CD4-positive, CD25-positive, alpha-beta regulatory T cell (primary cell): ENCODE data around the gene XYLT1. TPM values are rescaled to one million over a fixed set of nuclear protein-coding genes. Genes with fewer than 3 reads are reported as not detected.
A peak's percentile ranks its signal among the peaks of the same experiment; 100 is the strongest.

ENCODE experiments used
- ATAC-seq, 2 donors: fragments of 150-1000 bp; cut with Tn5 transposase; one replicate each; pipeline ENCODE4 v1.10.0; 2021; ENCODE audit warnings: low read depth in 2 of 2, moderate number of reproducible peaks in 2 of 2, moderate library complexity in 1 of 2
- DNase-seq, 3 donors: peaks; one replicate each; pipeline versions ENCODE4 v3.0.0 to v3.0.0-alpha.2; 2012 to 2022; ENCODE audit warnings: mixed read lengths in 1 of 3
- H3K27ac ChIP-seq: one replicate; pipeline ENCODE4 v1.7.0; 2013; ENCODE audit warnings: mild to moderate bottlenecking, low read length; ENCODE audit not compliant: insufficient read depth, poor library complexity, severe bottlenecking
- H3K27me3 ChIP-seq: one replicate; pipeline ENCODE4 v1.7.0; 2013; ENCODE audit warnings: low read length; ENCODE audit not compliant: control insufficient read depth, insufficient read depth
- H3K36me3 ChIP-seq: one replicate; pipeline ENCODE4 v1.7.0; 2013; ENCODE audit warnings: mild to moderate bottlenecking, low read length, moderate library complexity; ENCODE audit not compliant: control insufficient read depth, insufficient read depth
- H3K4me1 ChIP-seq: 2 replicates; pipeline ENCODE4 v1.7.0; 2013; ENCODE audit warnings: mild to moderate bottlenecking, low read length; ENCODE audit not compliant: insufficient read depth, control insufficient read depth, poor library complexity, severe bottlenecking
- H3K4me3 ChIP-seq: one replicate; pipeline ENCODE4 v1.7.0; 2013; ENCODE audit warnings: low read depth, mild to moderate bottlenecking, low read length, moderate library complexity
- H3K9me3 ChIP-seq, 2 experiments: 1 replicate in 1 of 2; 2 replicates in 1 of 2; pipeline ENCODE4 v1.7.0; 2013; ENCODE audit warnings: low read length in 2 of 2, mild to moderate bottlenecking in 1 of 2, moderate library complexity in 1 of 2; ENCODE audit not compliant: control insufficient read depth in 2 of 2
- H3K27ac Mint-ChIP-seq, 3 donors: one replicate each; pipeline ENCODE4 v1.8.0; 2020 to 2022; ENCODE audit warnings: mild to moderate bottlenecking in 3 of 3, mixed read lengths in 3 of 3, moderate library complexity in 2 of 3
- H3K27me3 Mint-ChIP-seq: one replicate; pipeline ENCODE4 v1.8.0; 2022; ENCODE audit warnings: mild to moderate bottlenecking, mixed read lengths
- H3K36me3 Mint-ChIP-seq: one replicate; pipeline ENCODE4 v1.8.0; 2020; ENCODE audit warnings: mixed read lengths
- H3K4me1 Mint-ChIP-seq, 4 donors: one replicate each; pipeline ENCODE4 v1.8.0; 2020 to 2022; ENCODE audit warnings: mixed read lengths in 4 of 4, mild to moderate bottlenecking in 1 of 4
- H3K4me3 Mint-ChIP-seq, 4 donors: one replicate each; pipeline ENCODE4 v1.8.0; 2020 to 2022; ENCODE audit warnings: mild to moderate bottlenecking in 4 of 4, mixed read lengths in 4 of 4, moderate library complexity in 3 of 4
- H3K9me3 Mint-ChIP-seq, 7 donors: one replicate each; pipeline ENCODE4 v1.8.0; 2020 to 2022; ENCODE audit warnings: mixed read lengths in 7 of 7, mild to moderate bottlenecking in 3 of 7, moderate library complexity in 2 of 7
- polyA plus RNA-seq, 4 donors: library from polyadenylated mRNA; unstranded; fragments of 300-500 nt; fragmentation: Illumina TruSeq; gene quantifications; one replicate each; pipeline ENCODE4 v1.2.3, GENCODE V29; 2021
- total RNA-seq: library from RNA; stranded (reverse); gene quantifications from one replicate; pipeline ENCODE4 v1.2.3, GENCODE V29; 2022

Gene XYLT1
- total and polyA plus RNA-seq, 5 donors from 2014 or later = 0.68 to 26.3 (median 3.1) TPM

GRCh38 chr16:17196526-17196925 is 274.2 kb downstream of the XYLT1 start:
- H3K27me3 Mint-ChIP-seq = no peaks in the 10 kb centered on the region
- DNase-seq (no peak), ATAC-seq (no peak)
- no peaks in the 10 kb centered on the region for H3K9me3 Mint-ChIP-seq
- H3K4me3 Mint-ChIP-seq = no peak overlapping the region
- H3K4me3 ChIP-seq = no peak overlapping the region
- no peaks in the 10 kb centered on the region for H3K4me1 ChIP-seq
- peaks cover 37% of the 10 kb centered on the region for H3K36me3 ChIP-seq
- peak overlapping the region in 1 of 3 donors; percentile 52 for H3K27ac Mint-ChIP-seq
- H3K9me3 ChIP-seq = no peaks in the 10 kb centered on the region
- no peaks in the 10 kb centered on the region for H3K27me3 ChIP-seq
- no peak overlapping the region for H3K27ac ChIP-seq
- peaks cover 36% of the 10 kb centered on the region for H3K36me3 Mint-ChIP-seq
- H3K4me1 Mint-ChIP-seq = peaks cover 0 to 4% (median 1%) of the 10 kb centered on the region in 4 donors

- Histone ChIP-seq H3K27me3 (no peaks in the 10 kb centered on the region), H3K27ac (no peak overlapping the region), H3K9me3 (no peaks in the 10 kb centered on the region), H3K4me3 (no peak overlapping the region), H3K4me1 (no peaks in the 10 kb centered on the region), H3K36me3 (peaks cover 29% of the 10 kb centered on the region)
- peak; percentile 18 to 65 (median 36) for DNase-seq
- no peaks in the 10 kb centered on the region for H3K27me3 Mint-ChIP-seq
- H3K36me3 Mint-ChIP-seq = peaks cover 39% of the 10 kb centered on the region
- no peaks in the 10 kb centered on the region for H3K9me3 Mint-ChIP-seq
- H3K4me3 Mint-ChIP-seq = no peak overlapping the region
- no peak for ATAC-seq
- H3K4me1 Mint-ChIP-seq = peaks cover 0 to 4% (median 1%) of the 10 kb centered on the region in 4 donors
- no peak overlapping the region for H3K27ac Mint-ChIP-seq
Observed at GRCh38 chr16:17194190-17194780, 276.5 kb downstream of the XYLT1 start.

- Mint-ChIP-seq H3K27ac (no peak overlapping the region), H3K4me3 (no peak overlapping the region), H3K9me3 (no peaks in the 10 kb centered on the region), H3K27me3 (no peaks in the 10 kb centered on the region), H3K36me3 (peaks cover 45% of the 10 kb centered on the region), H3K4me1 (peaks cover 0 to 4% (median 1%) of the 10 kb centered on the region in 4 donors)
- H3K4me3 ChIP-seq = no peak overlapping the region
- H3K4me1 ChIP-seq = no peaks in the 10 kb centered on the region
- H3K27ac ChIP-seq = no peak overlapping the region
- H3K27me3 ChIP-seq = no peaks in the 10 kb centered on the region
- no peak for DNase-seq
- H3K9me3 ChIP-seq = no peaks in the 10 kb centered on the region
- no peak for ATAC-seq
- H3K36me3 ChIP-seq = peaks cover 27% of the 10 kb centered on the region
Observed at GRCh38 chr16:17193566-17194100, 277.1 kb downstream of the XYLT1 start.

GRCh38 chr16:17184026-17184425 is 286.7 kb downstream of the XYLT1 start:
- H3K4me3 ChIP-seq = no peak overlapping the region
- peaks cover 0 to 4% (median 4%) of the 10 kb centered on the region in 4 donors for H3K4me1 Mint-ChIP-seq
- H3K9me3 ChIP-seq = no peaks in the 10 kb centered on the region
- H3K27ac Mint-ChIP-seq = no peak overlapping the region
- H3K27ac ChIP-seq = no peak overlapping the region
- H3K27me3 ChIP-seq = no peaks in the 10 kb centered on the region
- no peaks in the 10 kb centered on the region for H3K9me3 Mint-ChIP-seq
- DNase-seq (no peak), ATAC-seq (no peak)
- H3K4me1 ChIP-seq = no peaks in the 10 kb centered on the region
- no peak overlapping the region for H3K4me3 Mint-ChIP-seq
- H3K36me3 Mint-ChIP-seq = peaks cover 56% of the 10 kb centered on the region
- no peaks in the 10 kb centered on the region for H3K27me3 Mint-ChIP-seq
- peaks cover 4% of the 10 kb centered on the region for H3K36me3 ChIP-seq

- DNase-seq = no peak
- H3K9me3 ChIP-seq = no peaks in the 10 kb centered on the region
- Mint-ChIP-seq H3K27ac (peak overlapping the region in 1 of 3 donors; percentile 27), H3K9me3 (peaks cover 0 to 4% (median 0%) of the 10 kb centered on the region in 7 donors), H3K4me3 (no peak overlapping the region), H3K4me1 (peaks cover 0 to 19% (median 4%) of the 10 kb centered on the region in 4 donors), H3K27me3 (no peaks in the 10 kb centered on the region), H3K36me3 (peaks cover 55% of the 10 kb centered on the region)
- ATAC-seq = no peak
- no peak overlapping the region for H3K27ac ChIP-seq
- H3K4me3 ChIP-seq = no peak overlapping the region
- no peaks in the 10 kb centered on the region for H3K27me3 ChIP-seq
- H3K4me1 ChIP-seq = no peaks in the 10 kb centered on the region
- peaks cover 8% of the 10 kb centered on the region for H3K36me3 ChIP-seq
Observed at GRCh38 chr16:17177959-17178905, 292.5 kb downstream of the XYLT1 start.

- H3K4me1 Mint-ChIP-seq = peaks cover 0 to 22% (median 4%) of the 10 kb centered on the region in 4 donors
- no peak overlapping the region for H3K27ac Mint-ChIP-seq
- no peaks in the 10 kb centered on the region for H3K9me3 ChIP-seq
- H3K27me3 ChIP-seq = no peaks in the 10 kb centered on the region
- H3K27me3 Mint-ChIP-seq = no peaks in the 10 kb centered on the region
- no peaks in the 10 kb centered on the region for H3K4me1 ChIP-seq
- H3K36me3 ChIP-seq = peaks cover 8% of the 10 kb centered on the region
- DNase-seq (no peak), ATAC-seq (no peak)
- H3K27ac ChIP-seq = no peak overlapping the region
- no peak overlapping the region for H3K4me3 ChIP-seq
- no peak overlapping the region for H3K4me3 Mint-ChIP-seq
- peaks cover 0 to 4% (median 0%) of the 10 kb centered on the region in 7 donors for H3K9me3 Mint-ChIP-seq
- H3K36me3 Mint-ChIP-seq = peaks cover 60% of the 10 kb centered on the region
Observed at GRCh38 chr16:17177242-17177958, 293.4 kb downstream of the XYLT1 start.

- no peaks in the 10 kb centered on the region for H3K27me3 Mint-ChIP-seq
- DNase-seq (no peak), ATAC-seq (no peak)
- H3K27ac ChIP-seq = no peak overlapping the region
- H3K4me3 ChIP-seq = no peak overlapping the region
- H3K36me3 ChIP-seq = peaks cover 5% of the 10 kb centered on the region
- H3K9me3 ChIP-seq = no peaks in the 10 kb centered on the region
- no peak overlapping the region for H3K27ac Mint-ChIP-seq
- no peak overlapping the region for H3K4me3 Mint-ChIP-seq
- no peaks in the 10 kb centered on the region for H3K4me1 ChIP-seq
- H3K27me3 ChIP-seq = no peaks in the 10 kb centered on the region
- H3K36me3 Mint-ChIP-seq = peaks cover 56% of the 10 kb centered on the region
- H3K4me1 Mint-ChIP-seq = peaks cover 0 to 22% (median 5%) of the 10 kb centered on the region in 4 donors
- H3K9me3 Mint-ChIP-seq = peaks cover 0 to 4% (median 0%) of the 10 kb centered on the region in 7 donors
Observed at GRCh38 chr16:17176199-17176598, 294.6 kb downstream of the XYLT1 start.
